ENCODE data around the gene PGLYRP2. TPM values are rescaled to one million over a fixed set of nuclear protein-coding genes. Genes with fewer than 3 reads are reported as not detected.

The PGLYRP2 gene
- total RNA-seq, 3 donors from 2014 or later, result 5.6 to 6.2 TPM; not detected in 1

GRCh38 chr19:15471639-15472101, 7.6 kb downstream of the PGLYRP2 start:
- H3K27ac ChIP-seq, result no peak overlapping the region
- intact Hi-C loops (cut with DNase I; ENCODE audit: low total_unique reads), result no loop called here
- H3K9me3 ChIP-seq, result no peaks in the 10 kb centered on the region
- H3K4me3 ChIP-seq, result no peak overlapping the region
- TF ChIP-seq CTCF (IDR thresholded peaks at IDR 0.05) (no peak), POLR2A (IDR thresholded peaks at IDR 0.05) (no peak), POLR2AphosphoS5 (IDR thresholded peaks at IDR 0.05) (no peak)
- peak in 1 of 2 donors; percentile 47 for DNase-seq (ENCODE audit: low spot score in 2 of 2)
- H3K27me3 ChIP-seq, result peaks cover 3 to 30% of the 10 kb centered on the region in 2 donors
- no peaks in the 10 kb centered on the region for H3K4me1 ChIP-seq
- no peaks in the 10 kb centered on the region for H3K36me3 ChIP-seq

- TF ChIP-seq POLR2A (IDR thresholded peaks at IDR 0.05) (no peak), CTCF (IDR thresholded peaks at IDR 0.05) (no peak), POLR2AphosphoS5 (IDR thresholded peaks at IDR 0.05) (no peak)
- DNase-seq (ENCODE audit: low spot score in 2 of 2), result no peak
- H3K4me1 ChIP-seq, result no peaks in the 10 kb centered on the region
- no peaks in the 10 kb centered on the region for H3K36me3 ChIP-seq
- intact Hi-C loops (cut with DNase I; ENCODE audit: low total_unique reads), result no loop called here
- H3K27me3 ChIP-seq, result peaks cover 3 to 34% of the 10 kb centered on the region in 2 donors
- peak overlapping the region; percentile 28 to 63 (median 38) for H3K4me3 ChIP-seq
- no peak overlapping the region for H3K27ac ChIP-seq
- H3K9me3 ChIP-seq, result no peaks in the 10 kb centered on the region
Measured at GRCh38 chr19:15469513-15470297, 9.6 kb downstream of the PGLYRP2 start.

GRCh38 chr19:15468675-15469512, 10.4 kb downstream of the PGLYRP2 start:
- H3K4me3 ChIP-seq, result peak overlapping the region in 1 of 3 donors; percentile 63
- intact Hi-C loops (cut with DNase I; ENCODE audit: low total_unique reads), result no loop called here

GRCh38 chr19:15467734-15468214, 11.5 kb downstream of the PGLYRP2 start:
- Histone ChIP-seq H3K27ac (no peak overlapping the region), H3K4me1 (no peaks in the 10 kb centered on the region), H3K27me3 (peaks cover 3 to 39% of the 10 kb centered on the region in 2 donors), H3K36me3 (no peaks in the 10 kb centered on the region), H3K4me3 (no peak overlapping the region), H3K9me3 (no peaks in the 10 kb centered on the region)
- no peak for DNase-seq (ENCODE audit: low spot score in 2 of 2)
- intact Hi-C loops (cut with DNase I; ENCODE audit: low total_unique reads), result no loop called here
- TF ChIP-seq CTCF (IDR thresholded peaks at IDR 0.05), result no peak
- no peak for TF ChIP-seq POLR2AphosphoS5 (IDR thresholded peaks at IDR 0.05)
- TF ChIP-seq POLR2A (IDR thresholded peaks at IDR 0.05), result no peak

More at GRCh38 chr19:15468675-15469512, 10.4 kb downstream of the PGLYRP2 start:
- no peaks in the 10 kb centered on the region for H3K36me3 ChIP-seq
- H3K9me3 ChIP-seq, result no peaks in the 10 kb centered on the region
- no peak for DNase-seq (ENCODE audit: low spot score in 2 of 2)
- no peak overlapping the region for H3K27ac ChIP-seq
- TF ChIP-seq POLR2AphosphoS5 (IDR thresholded peaks at IDR 0.05), result no peak
- TF ChIP-seq POLR2A (IDR thresholded peaks at IDR 0.05), result no peak
- no peak for TF ChIP-seq CTCF (IDR thresholded peaks at IDR 0.05)
- H3K4me1 ChIP-seq, result no peaks in the 10 kb centered on the region
- H3K27me3 ChIP-seq, result peaks cover 3 to 39% of the 10 kb centered on the region in 2 donors
